Renal cortical epithelial cell (primary cell): Measurements from ENCODE around the gene KRTAP10-1. TPM values are rescaled to one million over a fixed set of nuclear protein-coding genes. Genes with fewer than 3 reads are reported as not detected.

Source experiments
- DNase-seq: peaks from one replicate; pipeline ENCODE4 v3.0.0-alpha.2; 2011; ENCODE audit warnings: low read depth
- total RNA-seq: library from RNA; depleted of rRNA; stranded (reverse); fragments of >200 nt; gene quantifications from 2 replicates; pipeline ENCODE4 v1.2.3, GENCODE V29; 2014

The KRTAP10-1 gene
- total RNA-seq, 1 donor from 2014 or later: not detected

GRCh38 chr21:44548922-44549321 is 8.9 kb upstream of the KRTAP10-1 start:
- DNase-seq: no peak

GRCh38 chr21:44548381-44548780 is 8.4 kb upstream of the KRTAP10-1 start:
- no peak for DNase-seq

GRCh38 chr21:44547656-44548331 is 7.8 kb upstream of the KRTAP10-1 start:
- DNase-seq: no peak

GRCh38 chr21:44544566-44544965 is 4.6 kb upstream of the KRTAP10-1 start:
- DNase-seq: no peak

GRCh38 chr21:44542716-44543115 is 2.7 kb upstream of the KRTAP10-1 start:
- no peak for DNase-seq

GRCh38 chr21:44540741-44541288 is 820 bp upstream of the KRTAP10-1 start:
- DNase-seq: no peak

GRCh38 chr21:44539046-44539445 is 949 bp downstream of the KRTAP10-1 start:
- DNase-seq: no peak

GRCh38 chr21:44537930-44538911 is 1.8 kb downstream of the KRTAP10-1 start:
- no peak for DNase-seq

GRCh38 chr21:44535963-44536362 is 4.0 kb downstream of the KRTAP10-1 start:
- no peak for DNase-seq

GRCh38 chr21:44534688-44535087 is 5.3 kb downstream of the KRTAP10-1 start:
- no peak for DNase-seq

- DNase-seq: no peak
These were observed 5.9 kb downstream of the KRTAP10-1 start for GRCh38 chr21:44533891-44534627.

- no peak for DNase-seq
These were observed 6.7 kb downstream of the KRTAP10-1 start for GRCh38 chr21:44533121-44533890.

GRCh38 chr21:44532712-44533111 is 7.3 kb downstream of the KRTAP10-1 start:
- no peak for DNase-seq

GRCh38 chr21:44531606-44532564 is 8.1 kb downstream of the KRTAP10-1 start:
- no peak for DNase-seq

GRCh38 chr21:44530903-44531605 is 8.9 kb downstream of the KRTAP10-1 start:
- DNase-seq: no peak

GRCh38 chr21:44530221-44530902 is 9.6 kb downstream of the KRTAP10-1 start:
- no peak for DNase-seq

- DNase-seq: no peak
These were observed 10.4 kb downstream of the KRTAP10-1 start for GRCh38 chr21:44529503-44530125.

- no peak for DNase-seq
These were observed 11.0 kb downstream of the KRTAP10-1 start for GRCh38 chr21:44529011-44529421.
